WTC11 (cell line): ENCODE measurements around the gene XAB2. TPM values are rescaled to one million over a fixed set of nuclear protein-coding genes. Genes with fewer than 3 reads are reported as not detected.

ENCODE experiments used
- ATAC-seq: fragments of 200-7000 bp; cut with Tn5 transposase; 2 replicates; pipeline ENCODE4 v1.10.0; 2021; ENCODE audit warnings: mild to moderate bottlenecking, moderate library complexity
- CTCF ChIA-PET: fragments of 300-600 bp; sonication (Branson Sonifier 250); formaldehyde crosslinking; loops from one replicate; lab custom pipeline; 2021; ENCODE audit warnings: antibody characterized with exemption; lab: Charles Lee
- POLR2A ChIA-PET: fragments of 350-600 bp; sonication (Branson Sonifier 250); formaldehyde crosslinking; loops from one replicate; lab custom pipeline; 2021; ENCODE audit warnings: antibody characterized with exemption; lab: Charles Lee
- DNase-seq: peaks from one replicate; pipeline ENCODE4 v3.0.0; 2021; ENCODE audit warnings: low spot score
- H3K27ac Mint-ChIP-seq: 2 replicates; pipeline ENCODE4 v1.8.0; 2021; ENCODE audit warnings: mixed read lengths
- H3K27me3 Mint-ChIP-seq: 2 replicates; pipeline ENCODE4 v1.8.0; 2021; ENCODE audit warnings: low read depth, mild to moderate bottlenecking, moderate library complexity, mixed read lengths
- H3K36me3 Mint-ChIP-seq: 2 replicates; pipeline ENCODE4 v1.8.0; 2021; ENCODE audit warnings: mixed read lengths
- H3K4me1 Mint-ChIP-seq: 2 replicates; pipeline ENCODE4 v1.8.0; 2022; ENCODE audit warnings: mixed read lengths
- H3K4me3 Mint-ChIP-seq: 2 replicates; pipeline ENCODE4 v1.8.0; 2021; ENCODE audit warnings: mild to moderate bottlenecking, moderate library complexity, mixed read lengths
- H3K9me3 Mint-ChIP-seq: 2 replicates; pipeline ENCODE4 v1.8.0; 2021; ENCODE audit warnings: mixed read lengths
- CREM ChIP-seq: sonication (generic); formaldehyde crosslinking; IDR thresholded peaks from 2 replicates; pipeline ENCODE4 v1.8.1; 2022; ENCODE audit warnings: mild to moderate bottlenecking, missing genetic modification reagents, moderate library complexity
- ELF4 ChIP-seq: sonication (generic); formaldehyde crosslinking; IDR thresholded peaks from 2 replicates; pipeline ENCODE4 v1.8.1; 2022; ENCODE audit warnings: low read depth, mild to moderate bottlenecking, moderate library complexity, missing genetic modification reagents
- FOXJ3 ChIP-seq: sonication (generic); formaldehyde crosslinking; IDR thresholded peaks from 2 replicates; pipeline ENCODE4 v1.9.0; 2021; ENCODE audit warnings: missing genetic modification reagents, mild to moderate bottlenecking, borderline replicate concordance
- GRHL2 ChIP-seq: fragments of 250-450 bp; sonication (Bioruptor Pico); IDR thresholded peaks from 2 replicates; pipeline ENCODE4 v1.8.0; 2022; ENCODE audit warnings: mild to moderate bottlenecking, moderate library complexity; ENCODE audit not compliant: insufficient replicate concordance, severe bottlenecking
- KAT7 ChIP-seq: sonication (generic); formaldehyde crosslinking; IDR thresholded peaks from 2 replicates; pipeline ENCODE4 v1.8.1; 2023; ENCODE audit warnings: missing genetic modification reagents, mild to moderate bottlenecking, borderline replicate concordance
- NFATC4 ChIP-seq: fragments of 250-450 bp; sonication (Bioruptor Pico); IDR thresholded peaks from 2 replicates; pipeline ENCODE4 v1.9.0; 2021; ENCODE audit warnings: mild to moderate bottlenecking
- OVOL2 ChIP-seq: fragments of 250-450 bp; sonication (Bioruptor Pico); IDR thresholded peaks from 2 replicates; pipeline ENCODE4 v1.9.0; 2021; ENCODE audit warnings: mild to moderate bottlenecking, borderline replicate concordance
- RORB ChIP-seq: fragments of 250-450 bp; sonication (Bioruptor Pico); IDR thresholded peaks from 2 replicates; pipeline ENCODE4 v1.9.0; 2021; ENCODE audit warnings: mild to moderate bottlenecking
- SMAD3 ChIP-seq: sonication (generic); formaldehyde crosslinking; IDR thresholded peaks from 2 replicates; pipeline ENCODE4 v1.8.0; 2022; ENCODE audit warnings: missing genetic modification reagents, mild to moderate bottlenecking, borderline replicate concordance
- TEAD1 ChIP-seq: sonication (generic); formaldehyde crosslinking; IDR thresholded peaks from 2 replicates; pipeline ENCODE4 v1.8.0; 2022; ENCODE audit warnings: mild to moderate bottlenecking, missing genetic modification reagents
- ZNF232 ChIP-seq: sonication (generic); formaldehyde crosslinking; IDR thresholded peaks from 2 replicates; pipeline ENCODE4 v1.8.0; 2022; ENCODE audit warnings: mild to moderate bottlenecking, missing genetic modification reagents
- ZNF263 ChIP-seq: sonication (generic); formaldehyde crosslinking; IDR thresholded peaks from 2 replicates; pipeline ENCODE4 v1.8.1; 2022; ENCODE audit warnings: low read depth, mild to moderate bottlenecking, moderate library complexity, missing genetic modification reagents
- ZNF416 ChIP-seq: fragments of 250-450 bp; sonication (Bioruptor Pico); IDR thresholded peaks from 2 replicates; pipeline ENCODE4 v1.9.0; 2021; ENCODE audit warnings: mild to moderate bottlenecking, inconsistent platforms
- total RNA-seq: library from RNA; stranded (reverse); gene quantifications from 3 replicates; pipeline ENCODE4 v1.2.3, GENCODE V29; 2021
- TF ChIP-seq, protein P1 (sequence below): fragments of 200-600 bp; IDR thresholded peaks from 2 replicates; pipeline ENCODE4 v1.8.0; 2022; ENCODE audit warnings: antibody characterized with exemption
- TF ChIP-seq, protein P2 (sequence below): sonication (generic); formaldehyde crosslinking; IDR thresholded peaks from 2 replicates; pipeline ENCODE4 v1.8.1; 2023; ENCODE audit warnings: mild to moderate bottlenecking, missing genetic modification reagents
- TF ChIP-seq, protein P3 (sequence below): sonication (generic); formaldehyde crosslinking; IDR thresholded peaks from 2 replicates; pipeline ENCODE4 v1.8.1; 2022; ENCODE audit warnings: mild to moderate bottlenecking, moderate library complexity, missing genetic modification reagents
- TF ChIP-seq, protein P4 (sequence below): sonication (generic); formaldehyde crosslinking; IDR thresholded peaks from 2 replicates; pipeline ENCODE4 v1.8.0; 2022; ENCODE audit warnings: mild to moderate bottlenecking, missing genetic modification reagents
- TF ChIP-seq, protein P5 (sequence below): sonication (generic); formaldehyde crosslinking; IDR thresholded peaks from 2 replicates; pipeline ENCODE4 v1.8.1; 2023; ENCODE audit warnings: mild to moderate bottlenecking, missing genetic modification reagents, moderate library complexity
- TF ChIP-seq, protein P6 (sequence below): sonication (generic); formaldehyde crosslinking; IDR thresholded peaks from 2 replicates; pipeline ENCODE4 v1.8.1; 2023; ENCODE audit warnings: mild to moderate bottlenecking, moderate library complexity, missing genetic modification reagents
- TF ChIP-seq, protein P7 (sequence below): fragments of 250-450 bp; sonication (Bioruptor Pico); conservative IDR thresholded peaks from 2 replicates; pipeline ENCODE4 v1.9.0; 2021; ENCODE audit warnings: mild to moderate bottlenecking

Gene XAB2
- total RNA-seq, 1 experiment from 2014 or later: 65.7 TPM

DNA sequence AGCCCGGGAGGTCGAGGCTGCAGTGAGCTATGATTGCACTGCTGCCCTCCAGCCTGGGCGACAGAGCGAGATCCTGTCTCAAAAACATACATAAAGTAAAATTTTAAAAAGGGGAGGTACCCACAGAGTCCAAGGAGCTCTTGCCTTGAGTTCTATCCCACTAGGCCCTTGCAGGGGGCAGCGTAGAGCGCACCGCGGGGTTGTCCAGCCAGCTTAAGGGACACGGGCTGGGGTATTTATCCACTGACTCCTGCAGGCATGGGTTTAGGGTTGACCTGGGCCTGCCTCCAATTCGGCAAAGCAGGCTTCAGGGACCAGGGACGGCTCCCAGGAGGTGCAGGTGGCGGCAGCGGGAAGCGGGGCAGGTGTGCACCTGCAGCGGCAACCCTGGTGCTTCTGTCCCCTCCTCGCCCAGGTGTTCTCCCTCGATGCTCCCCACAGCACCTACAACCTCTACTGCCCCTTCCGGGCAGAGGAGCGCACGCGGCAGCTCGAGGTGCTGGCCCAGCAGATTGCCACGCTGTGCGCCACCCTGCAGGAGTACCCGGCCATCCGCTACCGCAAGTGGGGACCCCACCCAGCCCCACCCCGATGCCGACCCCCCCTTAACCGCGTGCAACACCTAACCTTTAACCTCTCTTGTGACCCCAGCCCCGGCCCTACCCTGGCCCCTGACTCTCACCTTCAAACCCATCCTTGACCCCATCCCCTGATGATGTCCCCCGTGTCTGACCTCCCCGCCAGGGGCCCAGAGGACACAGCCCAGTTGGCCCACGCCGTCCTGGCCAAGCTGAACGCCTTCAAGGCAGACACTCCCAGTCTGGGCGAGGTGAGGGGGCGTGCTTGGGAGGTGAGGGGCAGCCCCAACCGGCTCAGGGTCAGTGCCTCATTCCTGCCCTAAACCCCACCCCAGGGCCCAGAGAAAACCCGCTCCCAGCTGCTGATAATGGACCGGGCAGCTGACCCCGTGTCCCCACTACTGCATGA is 12.2 kb upstream of the XAB2 start:
- peaks cover 7% of the 10 kb centered on the region; the same call in 1 of the 2 replicates for H3K36me3 Mint-ChIP-seq
- CTCF ChIA-PET: interaction anchor here (0.5 to 2.8 kb wide), 27 partner anchors 8 to 353 kb away, joined by 3 to 37 read pairs (median 4); partner anchors contain the start of genes CAMSAP3, PET100, TRAPPC5 and XAB2
- DNase-seq (peak; percentile 66), ATAC-seq (peak; percentile 57)
- H3K9me3 Mint-ChIP-seq: peaks cover 8% of the 10 kb centered on the region
- TF ChIP-seq, protein P1, sequence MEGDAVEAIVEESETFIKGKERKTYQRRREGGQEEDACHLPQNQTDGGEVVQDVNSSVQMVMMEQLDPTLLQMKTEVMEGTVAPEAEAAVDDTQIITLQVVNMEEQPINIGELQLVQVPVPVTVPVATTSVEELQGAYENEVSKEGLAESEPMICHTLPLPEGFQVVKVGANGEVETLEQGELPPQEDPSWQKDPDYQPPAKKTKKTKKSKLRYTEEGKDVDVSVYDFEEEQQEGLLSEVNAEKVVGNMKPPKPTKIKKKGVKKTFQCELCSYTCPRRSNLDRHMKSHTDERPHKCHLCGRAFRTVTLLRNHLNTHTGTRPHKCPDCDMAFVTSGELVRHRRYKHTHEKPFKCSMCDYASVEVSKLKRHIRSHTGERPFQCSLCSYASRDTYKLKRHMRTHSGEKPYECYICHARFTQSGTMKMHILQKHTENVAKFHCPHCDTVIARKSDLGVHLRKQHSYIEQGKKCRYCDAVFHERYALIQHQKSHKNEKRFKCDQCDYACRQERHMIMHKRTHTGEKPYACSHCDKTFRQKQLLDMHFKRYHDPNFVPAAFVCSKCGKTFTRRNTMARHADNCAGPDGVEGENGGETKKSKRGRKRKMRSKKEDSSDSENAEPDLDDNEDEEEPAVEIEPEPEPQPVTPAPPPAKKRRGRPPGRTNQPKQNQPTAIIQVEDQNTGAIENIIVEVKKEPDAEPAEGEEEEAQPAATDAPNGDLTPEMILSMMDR: 0 out of 2 replicates have a peak, but pooled peaks have one; percentile 31
- TF ChIP-seq, protein P2, sequence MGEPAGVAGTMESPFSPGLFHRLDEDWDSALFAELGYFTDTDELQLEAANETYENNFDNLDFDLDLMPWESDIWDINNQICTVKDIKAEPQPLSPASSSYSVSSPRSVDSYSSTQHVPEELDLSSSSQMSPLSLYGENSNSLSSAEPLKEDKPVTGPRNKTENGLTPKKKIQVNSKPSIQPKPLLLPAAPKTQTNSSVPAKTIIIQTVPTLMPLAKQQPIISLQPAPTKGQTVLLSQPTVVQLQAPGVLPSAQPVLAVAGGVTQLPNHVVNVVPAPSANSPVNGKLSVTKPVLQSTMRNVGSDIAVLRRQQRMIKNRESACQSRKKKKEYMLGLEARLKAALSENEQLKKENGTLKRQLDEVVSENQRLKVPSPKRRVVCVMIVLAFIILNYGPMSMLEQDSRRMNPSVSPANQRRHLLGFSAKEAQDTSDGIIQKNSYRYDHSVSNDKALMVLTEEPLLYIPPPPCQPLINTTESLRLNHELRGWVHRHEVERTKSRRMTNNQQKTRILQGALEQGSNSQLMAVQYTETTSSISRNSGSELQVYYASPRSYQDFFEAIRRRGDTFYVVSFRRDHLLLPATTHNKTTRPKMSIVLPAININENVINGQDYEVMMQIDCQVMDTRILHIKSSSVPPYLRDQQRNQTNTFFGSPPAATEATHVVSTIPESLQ: no peak
- TF ChIP-seq, all 79 proteins: peak for 1
- POLR2A ChIA-PET: interaction anchor here (0.6 kb wide), 1 partner anchor 137 kb away, joined by 7 read pairs; no protein-coding TSS in a partner anchor
- H3K27me3 Mint-ChIP-seq: peaks cover 3% of the 10 kb centered on the region
- H3K27ac Mint-ChIP-seq: no peak overlapping the region
- H3K4me1 Mint-ChIP-seq: no peaks in the 10 kb centered on the region
- H3K4me3 Mint-ChIP-seq: no peak overlapping the region

DNA sequence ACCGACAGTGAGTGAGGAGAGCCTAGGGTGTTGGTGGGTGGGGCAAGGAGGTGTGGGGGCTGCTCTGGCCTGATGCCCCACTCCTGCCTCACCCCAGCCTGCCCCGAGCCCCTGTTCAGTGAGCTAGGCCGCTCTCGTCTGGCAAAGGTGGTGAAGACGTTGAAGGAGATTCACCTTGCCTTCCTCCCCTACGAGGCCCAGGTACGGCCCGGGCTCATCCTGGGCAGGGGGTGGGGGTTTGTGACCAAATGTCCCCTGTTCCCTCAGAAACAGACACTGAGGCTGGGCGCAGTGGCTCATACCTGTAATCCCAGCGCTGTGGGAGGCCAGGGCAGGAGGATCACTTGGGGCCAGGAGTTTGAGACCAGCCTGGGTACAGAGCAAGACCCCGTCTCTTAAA is 11.5 kb upstream of the XAB2 start:
- H3K36me3 Mint-ChIP-seq: peaks cover 7% of the 10 kb centered on the region; the same call in 1 of the 2 replicates
- no peak for DNase-seq
- peaks cover 8% of the 10 kb centered on the region for H3K9me3 Mint-ChIP-seq
- no peak for TF ChIP-seq ZNF416
- no peak for TF ChIP-seq CREM (CRISPR knock-in tag)
- no peak for TF ChIP-seq SMAD3
- no peak for TF ChIP-seq GRHL2 (CRISPR knock-in tag)
- TF ChIP-seq, protein P3, sequence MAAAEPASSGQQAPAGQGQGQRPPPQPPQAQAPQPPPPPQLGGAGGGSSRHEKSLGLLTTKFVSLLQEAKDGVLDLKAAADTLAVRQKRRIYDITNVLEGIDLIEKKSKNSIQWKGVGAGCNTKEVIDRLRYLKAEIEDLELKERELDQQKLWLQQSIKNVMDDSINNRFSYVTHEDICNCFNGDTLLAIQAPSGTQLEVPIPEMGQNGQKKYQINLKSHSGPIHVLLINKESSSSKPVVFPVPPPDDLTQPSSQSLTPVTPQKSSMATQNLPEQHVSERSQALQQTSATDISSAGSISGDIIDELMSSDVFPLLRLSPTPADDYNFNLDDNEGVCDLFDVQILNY (CRISPR knock-in tag): no peak
- TF ChIP-seq KAT7 (CRISPR knock-in tag): no peak
- TF ChIP-seq RORB: no peak
- TF ChIP-seq, protein P4, sequence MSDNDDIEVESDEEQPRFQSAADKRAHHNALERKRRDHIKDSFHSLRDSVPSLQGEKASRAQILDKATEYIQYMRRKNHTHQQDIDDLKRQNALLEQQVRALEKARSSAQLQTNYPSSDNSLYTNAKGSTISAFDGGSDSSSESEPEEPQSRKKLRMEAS (CRISPR knock-in tag): no peak
- TF ChIP-seq, protein P5, sequence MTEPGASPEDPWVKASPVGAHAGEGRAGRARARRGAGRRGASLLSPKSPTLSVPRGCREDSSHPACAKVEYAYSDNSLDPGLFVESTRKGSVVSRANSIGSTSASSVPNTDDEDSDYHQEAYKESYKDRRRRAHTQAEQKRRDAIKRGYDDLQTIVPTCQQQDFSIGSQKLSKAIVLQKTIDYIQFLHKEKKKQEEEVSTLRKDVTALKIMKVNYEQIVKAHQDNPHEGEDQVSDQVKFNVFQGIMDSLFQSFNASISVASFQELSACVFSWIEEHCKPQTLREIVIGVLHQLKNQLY (CRISPR knock-in tag): no peak
- no peak for TF ChIP-seq OVOL2 (CRISPR knock-in tag)
- TF ChIP-seq ELF4 (CRISPR knock-in tag): no peak
- TF ChIP-seq ZNF232: no peak
- no peak for TF ChIP-seq FOXJ3 (CRISPR knock-in tag)
- no peak for TF ChIP-seq TEAD1 (CRISPR knock-in tag)
- TF ChIP-seq, protein P6, sequence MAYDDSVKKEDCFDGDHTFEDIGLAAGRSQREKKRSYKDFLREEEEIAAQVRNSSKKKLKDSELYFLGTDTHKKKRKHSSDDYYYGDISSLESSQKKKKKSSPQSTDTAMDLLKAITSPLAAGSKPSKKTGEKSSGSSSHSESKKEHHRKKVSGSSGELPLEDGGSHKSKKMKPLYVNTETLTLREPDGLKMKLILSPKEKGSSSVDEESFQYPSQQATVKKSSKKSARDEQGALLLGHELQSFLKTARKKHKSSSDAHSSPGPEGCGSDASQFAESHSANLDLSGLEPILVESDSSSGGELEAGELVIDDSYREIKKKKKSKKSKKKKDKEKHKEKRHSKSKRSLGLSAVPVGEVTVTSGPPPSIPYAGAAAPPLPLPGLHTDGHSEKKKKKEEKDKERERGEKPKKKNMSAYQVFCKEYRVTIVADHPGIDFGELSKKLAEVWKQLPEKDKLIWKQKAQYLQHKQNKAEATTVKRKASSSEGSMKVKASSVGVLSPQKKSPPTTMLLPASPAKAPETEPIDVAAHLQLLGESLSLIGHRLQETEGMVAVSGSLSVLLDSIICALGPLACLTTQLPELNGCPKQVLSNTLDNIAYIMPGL (CRISPR knock-in tag): no peak
- TF ChIP-seq, protein P7, sequence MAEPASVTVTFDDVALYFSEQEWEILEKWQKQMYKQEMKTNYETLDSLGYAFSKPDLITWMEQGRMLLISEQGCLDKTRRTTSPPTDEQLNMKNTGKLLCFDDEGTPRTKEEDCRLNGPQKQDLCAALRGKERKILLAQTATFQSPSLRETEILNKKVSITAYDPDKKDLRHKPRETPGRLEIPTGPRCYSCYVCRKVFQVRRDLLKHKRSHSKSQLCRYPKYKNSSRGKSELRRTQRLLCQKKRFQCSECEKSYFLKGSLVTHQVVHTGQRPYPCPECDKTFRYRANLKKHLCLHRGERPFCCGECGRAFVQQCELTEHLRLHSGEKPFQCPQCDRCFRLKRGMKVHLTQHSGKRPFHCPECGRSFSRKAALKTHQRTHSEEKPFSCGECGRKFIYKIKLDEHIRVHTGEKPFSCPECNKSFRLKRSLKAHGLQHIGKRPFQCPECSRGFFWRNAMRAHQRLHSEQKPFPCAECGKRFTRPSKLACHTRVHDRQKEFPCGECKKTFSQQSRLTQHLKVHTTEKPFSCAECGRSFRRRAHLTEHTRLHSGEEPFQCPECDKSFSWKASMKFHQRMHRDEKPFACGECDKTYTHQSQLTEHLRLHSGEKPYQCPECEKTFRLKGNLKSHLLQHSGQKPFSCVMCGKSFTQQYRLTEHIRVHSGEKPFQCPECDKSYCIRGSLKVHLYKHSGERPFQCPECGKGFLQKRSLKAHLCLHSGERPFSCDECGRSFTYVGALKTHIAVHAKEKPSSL (CRISPR knock-in tag): no peak
- TF ChIP-seq ZNF263 (CRISPR knock-in tag): no peak
- TF ChIP-seq NFATC4 (CRISPR knock-in tag): no peak
- POLR2A ChIA-PET: no interaction called here
- H3K27me3 Mint-ChIP-seq: peaks cover 11% of the 10 kb centered on the region
- CTCF ChIA-PET: interaction anchor here (0.6 to 2.8 kb wide), 24 partner anchors 11 to 217 kb away, joined by 3 to 37 read pairs (median 4); partner anchors contain the start of genes CAMSAP3, PET100, TRAPPC5 and XAB2
- H3K27ac Mint-ChIP-seq: no peak overlapping the region
- no peak for ATAC-seq
- H3K4me3 Mint-ChIP-seq: no peak overlapping the region
- H3K4me1 Mint-ChIP-seq: no peaks in the 10 kb centered on the region
